Activated T-helper 1 cell treated with anti-CD3 and anti-CD28 coated beads, Interleukin-12 subunit alpha, Interleukin-12 subunit beta, Interleukin-2, Interleukin-4 antibody, amounts not matched to agents 30 ng/mL and 10 ng/mL and 1 ng/mL, durations not matched to agents 14 hours and 24 hours and 36 hours (primary cell): ENCODE data around the gene OR2Z1. TPM values are rescaled to one million over a fixed set of nuclear protein-coding genes. Genes with fewer than 3 reads are reported as not detected.
A peak's percentile ranks its signal among the peaks of the same experiment; 100 is the strongest.
"Not testable (repeated sequence)": the region's sequence is repeated elsewhere in the genome, so short reads cannot be mapped to it uniquely, and the experiment has no call there.

Experiments
- DNase-seq: peaks from one replicate; pipeline ENCODE4 v3.0.0; 2021; ENCODE audit warnings: low spot score
- H3K27ac Mint-ChIP-seq: one replicate; pipeline ENCODE4 v1.8.0; 2021; ENCODE audit warnings: mild to moderate bottlenecking, mixed read lengths
- H3K27me3 Mint-ChIP-seq: one replicate; pipeline ENCODE4 v1.8.0; 2022; ENCODE audit warnings: mild to moderate bottlenecking, moderate library complexity, mixed read lengths; ENCODE audit not compliant: insufficient read depth
- H3K36me3 Mint-ChIP-seq: one replicate; pipeline ENCODE4 v1.8.0; 2021; ENCODE audit warnings: low read depth, mixed read lengths
- H3K4me1 Mint-ChIP-seq: one replicate; pipeline ENCODE4 v1.8.0; 2021; ENCODE audit warnings: low read depth, mixed read lengths
- H3K4me3 Mint-ChIP-seq: one replicate; pipeline ENCODE4 v1.8.0; 2021; ENCODE audit warnings: mild to moderate bottlenecking, moderate library complexity, mixed read lengths
- H3K9me3 Mint-ChIP-seq: one replicate; pipeline ENCODE4 v1.8.0; 2021; ENCODE audit warnings: mixed read lengths
- intact Hi-C: fragments of 100-400 bp; cut with micrococcal nuclease; formaldehyde crosslinking; loops from one replicate; pipeline ENCODE4 v1.15.1; 2024
- total RNA-seq: library from RNA; stranded (reverse); gene quantifications from 2 replicates; pipeline ENCODE4 v1.2.3, GENCODE V29; 2022

The OR2Z1 gene
- total RNA-seq, 1 donor from 2014 or later: not detected

GRCh38 chr19:8690753-8691539 is 30.5 kb upstream of the OR2Z1 start:
- intact Hi-C loops: no loop called here
- H3K9me3 Mint-ChIP-seq: no peaks in the 10 kb centered on the region
- no peak overlapping the region for H3K4me3 Mint-ChIP-seq
- peaks cover 16% of the 10 kb centered on the region for H3K27me3 Mint-ChIP-seq
- no peaks in the 10 kb centered on the region for H3K36me3 Mint-ChIP-seq
- H3K27ac Mint-ChIP-seq: no peak overlapping the region
- peaks cover 39% of the 10 kb centered on the region for H3K4me1 Mint-ChIP-seq
- no peak for DNase-seq

- Mint-ChIP-seq H3K27ac (no peak overlapping the region), H3K27me3 (peaks cover 11% of the 10 kb centered on the region), H3K4me1 (peaks cover 55% of the 10 kb centered on the region), H3K9me3 (no peaks in the 10 kb centered on the region), H3K36me3 (no peaks in the 10 kb centered on the region), H3K4me3 (no peak overlapping the region)
- intact Hi-C loops: loop anchor here (2.0 kb wide), 1 partner anchor 115 kb away; no protein-coding TSS in a partner anchor
- DNase-seq: no peak
Measured at GRCh38 chr19:8695501-8695900, 25.9 kb upstream of the OR2Z1 start.

DNA sequence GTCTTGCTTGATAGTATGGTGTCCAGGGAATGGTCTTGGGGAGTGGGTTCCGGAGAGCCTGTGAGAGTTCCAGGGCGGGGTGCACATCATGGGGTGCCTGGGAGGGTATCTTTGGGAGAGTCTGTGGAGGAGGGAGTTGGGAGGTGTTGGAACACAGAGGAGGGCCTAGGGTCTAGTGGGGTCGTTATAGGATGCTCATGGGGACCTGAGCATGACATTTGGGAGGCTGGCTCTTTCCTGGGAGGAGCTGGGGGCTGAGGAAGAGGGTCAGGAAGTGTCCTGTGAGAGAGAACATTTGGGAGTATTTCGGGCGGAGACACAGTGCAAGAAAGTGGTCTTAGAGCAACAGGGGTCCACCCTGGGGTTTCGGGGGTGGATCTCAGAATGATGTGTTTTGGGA is 25.5 kb upstream of the OR2Z1 start:
- DNase-seq: no peak
- intact Hi-C loops: loop anchor here (2.0 kb wide), 1 partner anchor 115 kb away; no protein-coding TSS in a partner anchor

DNA sequence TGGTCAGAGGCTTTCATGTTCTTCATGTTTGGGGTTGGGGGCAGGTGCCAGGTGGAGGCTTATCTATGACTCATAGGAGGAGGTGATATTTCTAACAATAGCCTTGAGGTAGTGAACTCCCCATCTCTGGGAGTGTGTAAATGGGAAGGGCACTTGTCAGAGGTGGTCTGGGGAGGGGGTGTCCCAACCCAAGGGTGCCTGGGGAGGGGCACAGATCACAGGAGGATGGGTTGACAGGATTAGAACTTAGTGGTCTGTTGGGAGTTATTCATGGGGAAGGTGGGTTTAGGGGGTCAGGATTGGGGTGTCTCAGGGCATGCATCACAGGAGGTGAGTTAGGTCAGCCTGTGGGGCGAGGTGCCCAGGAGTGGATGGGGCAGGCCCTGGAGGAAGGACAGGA is 24.4 kb upstream of the OR2Z1 start:
- Mint-ChIP-seq H3K4me1 (peaks cover 65% of the 10 kb centered on the region), H3K4me3 (no peak overlapping the region), H3K36me3 (no peaks in the 10 kb centered on the region), H3K27me3 (peaks cover 9% of the 10 kb centered on the region), H3K27ac (no peak overlapping the region), H3K9me3 (no peaks in the 10 kb centered on the region)
- no peak for DNase-seq
- intact Hi-C loops: no loop called here

More for the DNA sequence above, 25.5 kb upstream of the OR2Z1 start:
- no peak overlapping the region for H3K4me3 Mint-ChIP-seq
- H3K9me3 Mint-ChIP-seq: no peaks in the 10 kb centered on the region
- peaks cover 58% of the 10 kb centered on the region for H3K4me1 Mint-ChIP-seq
- H3K27ac Mint-ChIP-seq: no peak overlapping the region
- no peaks in the 10 kb centered on the region for H3K36me3 Mint-ChIP-seq
- H3K27me3 Mint-ChIP-seq: peaks cover 9% of the 10 kb centered on the region

- no peak overlapping the region for H3K27ac Mint-ChIP-seq
- peaks cover 66% of the 10 kb centered on the region for H3K4me1 Mint-ChIP-seq
- intact Hi-C loops: no loop called here
- no peaks in the 10 kb centered on the region for H3K9me3 Mint-ChIP-seq
- no peak overlapping the region for H3K4me3 Mint-ChIP-seq
- no peaks in the 10 kb centered on the region for H3K36me3 Mint-ChIP-seq
- DNase-seq: no peak
- peaks cover 4% of the 10 kb centered on the region for H3K27me3 Mint-ChIP-seq
Measured at GRCh38 chr19:8697671-8698432, 23.6 kb upstream of the OR2Z1 start.

DNA sequence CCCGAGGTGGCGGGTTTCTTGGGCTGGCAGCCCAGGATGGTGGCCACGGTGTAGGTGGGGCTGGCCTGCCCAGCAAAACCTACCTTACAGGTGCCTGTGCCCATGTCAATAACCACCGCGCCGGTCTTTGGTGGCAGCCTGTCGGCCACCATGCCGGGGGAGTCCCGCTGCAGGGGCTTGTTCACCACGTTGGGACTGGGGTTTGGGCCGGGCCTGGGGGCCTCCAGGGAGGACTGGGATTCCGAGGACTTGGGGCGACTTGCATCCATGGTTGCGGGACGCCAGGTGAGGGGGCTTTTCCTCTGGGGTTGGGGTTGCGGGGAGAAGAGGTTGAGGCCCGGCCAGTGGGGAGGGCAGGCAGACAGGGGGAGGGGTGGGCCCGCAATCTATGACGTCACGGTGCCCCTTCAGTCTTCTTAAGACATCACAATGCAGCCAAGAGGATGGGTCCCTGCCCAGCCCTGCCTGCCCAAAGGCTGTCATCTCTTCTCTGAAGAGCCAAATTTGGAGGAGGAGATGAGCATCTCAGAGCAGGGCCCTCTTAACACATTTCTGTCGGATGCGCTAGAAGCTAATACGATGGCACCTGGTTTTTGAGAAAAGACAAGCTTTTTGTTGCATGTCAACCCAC is 22.9 kb upstream of the OR2Z1 start, which contains the start of gene ACTL9:
TSS of gene ACTL9 (minus strand) at position 363 of the 631 bp plus-strand sequence. CDS start at position 269, 94 bp downstream.
- no peak within 1 kb of the TSS for H3K4me3 Mint-ChIP-seq
- no peaks in the 10 kb centered on the region for H3K9me3 Mint-ChIP-seq
- H3K36me3 Mint-ChIP-seq: no peaks in the 10 kb centered on the region
- no peak for DNase-seq
- no peak within 1 kb of the TSS for H3K27ac Mint-ChIP-seq
- intact Hi-C loops: no loop called here
- H3K4me1 Mint-ChIP-seq: peaks cover 70% of the 10 kb centered on the region
- peaks cover 7% of the 10 kb centered on the region for H3K27me3 Mint-ChIP-seq

DNA sequence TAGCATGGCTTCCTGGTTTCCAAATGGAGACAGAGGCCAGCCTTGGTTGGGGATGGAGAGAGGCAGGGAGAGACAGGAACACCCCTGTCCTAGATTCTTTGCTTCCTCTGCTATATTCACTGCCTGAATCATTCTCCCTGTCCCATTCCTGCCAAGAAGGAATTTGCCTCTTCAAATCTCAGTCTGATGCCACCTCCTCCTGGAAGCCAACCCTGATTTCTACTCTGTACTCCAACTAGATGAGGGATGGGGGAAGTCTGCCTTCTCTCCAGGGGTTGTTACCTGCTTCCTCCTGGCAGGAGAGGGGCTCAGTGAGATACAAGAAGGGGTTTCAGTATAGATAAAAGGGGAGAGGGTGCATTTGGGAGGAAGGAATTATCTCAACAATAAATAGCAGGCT is 21.5 kb upstream of the OR2Z1 start:
- Mint-ChIP-seq H3K27me3 (peaks cover 7% of the 10 kb centered on the region), H3K36me3 (no peaks in the 10 kb centered on the region), H3K4me3 (no peak overlapping the region), H3K9me3 (no peaks in the 10 kb centered on the region), H3K4me1 (peaks cover 70% of the 10 kb centered on the region), H3K27ac (no peak overlapping the region)
- no peak for DNase-seq
- intact Hi-C loops: no loop called here

DNA sequence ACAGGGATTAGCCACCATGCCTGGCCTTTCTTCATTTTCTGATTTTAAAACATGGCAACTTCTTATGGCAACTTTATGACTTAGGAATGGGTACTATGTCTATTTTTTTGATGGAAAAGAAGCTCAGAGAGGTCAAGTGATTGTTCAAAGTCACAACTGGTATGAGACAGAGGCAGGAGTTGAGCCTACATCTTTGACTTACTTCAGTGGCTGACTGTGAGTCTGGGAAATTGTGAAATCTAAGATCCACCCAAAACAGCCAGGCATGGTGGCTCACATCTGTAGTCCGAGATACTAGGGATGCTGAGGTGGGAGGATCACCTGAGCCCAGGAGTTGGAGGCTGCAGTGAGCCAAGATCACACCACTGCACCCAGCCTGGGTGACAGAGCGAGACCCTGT is 20.5 kb upstream of the OR2Z1 start:
- intact Hi-C loops: no loop called here
- peaks cover 73% of the 10 kb centered on the region for H3K4me1 Mint-ChIP-seq
- no peak overlapping the region for H3K27ac Mint-ChIP-seq
- no peak for DNase-seq
- no peaks in the 10 kb centered on the region for H3K36me3 Mint-ChIP-seq
- no peaks in the 10 kb centered on the region for H3K9me3 Mint-ChIP-seq
- peaks cover 6% of the 10 kb centered on the region for H3K27me3 Mint-ChIP-seq
- H3K4me3 Mint-ChIP-seq: no peak overlapping the region

- Mint-ChIP-seq H3K36me3 (no peaks in the 10 kb centered on the region), H3K27me3 (peaks cover 5% of the 10 kb centered on the region), H3K4me1 (peaks cover 65% of the 10 kb centered on the region), H3K27ac (peak overlapping the region; percentile 65), H3K9me3 (no peaks in the 10 kb centered on the region), H3K4me3 (peak overlapping the region; percentile 56)
- peak; percentile 28 for DNase-seq
- intact Hi-C loops: loop anchor here (1.0 to 2.0 kb wide), 3 partner anchors 38 to 130 kb away; partner anchors contain the start of genes MBD3L1 and ZNF558
Measured at GRCh38 chr19:8702350-8702749, 19.1 kb upstream of the OR2Z1 start.

DNA sequence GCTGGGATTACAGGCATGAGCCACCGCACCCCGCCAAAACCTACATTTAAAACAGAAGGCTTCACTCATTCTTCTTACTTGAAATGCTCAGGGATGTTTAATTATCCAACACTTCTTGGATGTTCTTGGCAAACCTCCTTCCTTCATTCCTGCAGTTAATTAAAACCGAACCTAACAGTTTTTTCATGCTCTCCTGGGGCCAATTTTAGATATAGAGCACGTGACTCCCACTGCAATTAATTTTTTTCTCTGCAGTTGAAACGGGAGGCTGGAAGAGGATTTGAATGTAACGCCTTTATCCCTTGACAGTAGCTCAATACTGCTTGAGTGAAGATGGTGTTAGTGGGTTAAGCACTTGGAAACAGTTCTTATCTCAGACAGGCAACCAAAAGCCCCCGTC is 18.2 kb upstream of the OR2Z1 start:
- intact Hi-C loops: loop anchor here (2.0 kb wide), 2 partner anchors 38 to 48 kb away; no protein-coding TSS in a partner anchor
- H3K4me1 Mint-ChIP-seq: peaks cover 65% of the 10 kb centered on the region
- no peak overlapping the region for H3K27ac Mint-ChIP-seq
- H3K9me3 Mint-ChIP-seq: no peaks in the 10 kb centered on the region
- peaks cover 5% of the 10 kb centered on the region for H3K27me3 Mint-ChIP-seq
- no peak overlapping the region for H3K4me3 Mint-ChIP-seq
- DNase-seq: no peak
- no peaks in the 10 kb centered on the region for H3K36me3 Mint-ChIP-seq

GRCh38 chr19:8705304-8705703 is 16.1 kb upstream of the OR2Z1 start:
- H3K4me3 Mint-ChIP-seq: peak overlapping the region; percentile 23
- H3K36me3 Mint-ChIP-seq, intact Hi-C loops, DNase-seq, H3K9me3 Mint-ChIP-seq: not testable (repeated sequence)
- H3K4me1 Mint-ChIP-seq: peaks cover 62% of the 10 kb centered on the region
- peaks cover 11% of the 10 kb centered on the region for H3K27me3 Mint-ChIP-seq
- H3K27ac Mint-ChIP-seq: peak overlapping the region; percentile 40

GRCh38 chr19:8705742-8706141 is 15.7 kb upstream of the OR2Z1 start:
- DNase-seq: no peak
- no peaks in the 10 kb centered on the region for H3K36me3 Mint-ChIP-seq
- H3K9me3 Mint-ChIP-seq: no peaks in the 10 kb centered on the region
- H3K4me3 Mint-ChIP-seq: peak overlapping the region; percentile 23
- intact Hi-C loops: no loop called here
- H3K4me1 Mint-ChIP-seq: peaks cover 61% of the 10 kb centered on the region
- peaks cover 11% of the 10 kb centered on the region for H3K27me3 Mint-ChIP-seq
- peak overlapping the region; percentile 40 for H3K27ac Mint-ChIP-seq
